Activated B cell treated with CpG ODN at 0.5 μM for 24 hours (primary cell): Measurements from ENCODE around the gene CDC42BPA. TPM values are rescaled to one million over a fixed set of nuclear protein-coding genes. Genes with fewer than 3 reads are reported as not detected.
A peak's percentile ranks its signal among the peaks of the same experiment; 100 is the strongest.

Experiments used
- ATAC-seq: fragments of 200-7000 bp; cut with Tn5 transposase; one replicate; pipeline ENCODE4 v1.10.0; 2021; ENCODE audit warnings: low read depth, mild to moderate bottlenecking, moderate library complexity
- CTCF ChIA-PET: fragments of 350-600 bp; sonication (Branson Sonifier 250); formaldehyde crosslinking; loops from one replicate; lab custom pipeline; 2021; ENCODE audit warnings: antibody characterized with exemption; lab: Charles Lee
- POLR2A ChIA-PET: fragments of 350-600 bp; sonication (Branson Sonifier 250); formaldehyde crosslinking; loops from one replicate; lab custom pipeline; 2021; ENCODE audit warnings: antibody characterized with exemption; lab: Charles Lee
- DNase-seq: peaks from one replicate; pipeline ENCODE4 v3.0.0; 2022
- H3K27ac Mint-ChIP-seq: one replicate; pipeline ENCODE4 v1.8.0; 2020; ENCODE audit warnings: mixed read lengths
- H3K27me3 Mint-ChIP-seq: one replicate; pipeline ENCODE4 v1.8.0; 2021; ENCODE audit warnings: mixed read lengths
- H3K36me3 Mint-ChIP-seq: one replicate; pipeline ENCODE4 v1.8.0; 2021; ENCODE audit warnings: low read depth, mixed read lengths
- H3K4me1 Mint-ChIP-seq: one replicate; pipeline ENCODE4 v1.8.0; 2021; ENCODE audit warnings: mixed read lengths
- H3K4me3 Mint-ChIP-seq: one replicate; pipeline ENCODE4 v1.8.0; 2020; ENCODE audit warnings: mild to moderate bottlenecking, mixed read lengths
- H3K9me3 Mint-ChIP-seq: one replicate; pipeline ENCODE4 v1.8.0; 2020; ENCODE audit warnings: mixed read lengths
- CTCF ChIP-seq: fragments of 200-600 bp; IDR thresholded peaks from one replicate; pipeline ENCODE4 v1.8.0; 2022; ENCODE audit warnings: antibody characterized with exemption, mild to moderate bottlenecking
- intact Hi-C: fragments of 100-400 bp; cut with micrococcal nuclease; formaldehyde crosslinking; loops from one replicate; pipeline ENCODE4 v1.15.1; 2024
- total RNA-seq: library from RNA; stranded (reverse); gene quantifications from 2 replicates; pipeline ENCODE4 v1.2.3, GENCODE V29; 2022

CDC42BPA gene
- total RNA-seq, 1 donor from 2014 or later: 0.29 TPM

GRCh38 chr1:226990133-226990716 is 328.1 kb downstream of the CDC42BPA start:
- Mint-ChIP-seq H3K4me3 (peak overlapping the region; percentile 1), H3K36me3 (peaks cover 25% of the 10 kb centered on the region), H3K27ac (peak overlapping the region; percentile 78), H3K9me3 (no peaks in the 10 kb centered on the region), H3K27me3 (no peaks in the 10 kb centered on the region), H3K4me1 (peaks cover 21% of the 10 kb centered on the region)
- no peak for TF ChIP-seq CTCF
- intact Hi-C loops: loop anchor here (2.0 kb wide), 1 partner anchor 49 kb away; the partner anchor contains the start of gene COQ8A
- ATAC-seq (peak; percentile 94), DNase-seq (no peak)
- CTCF ChIA-PET: no interaction called here
- POLR2A ChIA-PET: interaction anchor here (0.8 kb wide), 1 partner anchor 50 kb away, joined by 6 read pairs; the partner anchor contains the start of gene COQ8A

GRCh38 chr1:226989085-226989920 is 329.0 kb downstream of the CDC42BPA start:
- ATAC-seq (no peak), DNase-seq (no peak)
- Mint-ChIP-seq H3K4me3 (peak overlapping the region; percentile 11), H3K27me3 (no peaks in the 10 kb centered on the region), H3K27ac (peak overlapping the region; percentile 78), H3K4me1 (peaks cover 21% of the 10 kb centered on the region), H3K36me3 (peaks cover 33% of the 10 kb centered on the region), H3K9me3 (no peaks in the 10 kb centered on the region)
- POLR2A ChIA-PET: interaction anchor here (0.5 to 0.8 kb wide), 2 partner anchors 49 to 1510 kb away, joined by 5 to 6 read pairs; partner anchors contain the start of gene COQ8A
- no peak for TF ChIP-seq CTCF
- CTCF ChIA-PET: no interaction called here
- intact Hi-C loops: no loop called here

GRCh38 chr1:226988334-226988666 is 330.0 kb downstream of the CDC42BPA start:
- intact Hi-C loops: no loop called here
- POLR2A ChIA-PET: interaction anchor here (0.5 kb wide), 1 partner anchor 1509 kb away, joined by 5 read pairs; no protein-coding TSS in a partner anchor
- H3K27me3 Mint-ChIP-seq: no peaks in the 10 kb centered on the region
- ATAC-seq: no peak
- CTCF ChIA-PET: no interaction called here
- H3K4me3 Mint-ChIP-seq: no peak overlapping the region
- DNase-seq: no peak
- TF ChIP-seq CTCF: no peak
- no peak overlapping the region for H3K27ac Mint-ChIP-seq
- no peaks in the 10 kb centered on the region for H3K9me3 Mint-ChIP-seq
- peaks cover 42% of the 10 kb centered on the region for H3K36me3 Mint-ChIP-seq
- H3K4me1 Mint-ChIP-seq: peaks cover 21% of the 10 kb centered on the region

GRCh38 chr1:226987623-226988333 is 330.5 kb downstream of the CDC42BPA start:
- DNase-seq (no peak), ATAC-seq (no peak)
- Mint-ChIP-seq H3K9me3 (no peaks in the 10 kb centered on the region), H3K27ac (no peak overlapping the region), H3K36me3 (peaks cover 46% of the 10 kb centered on the region), H3K27me3 (no peaks in the 10 kb centered on the region), H3K4me1 (peaks cover 21% of the 10 kb centered on the region), H3K4me3 (no peak overlapping the region)
- ChIA-PET CTCF (no interaction called here), POLR2A (no interaction called here)
- intact Hi-C loops: no loop called here
- TF ChIP-seq CTCF: no peak

GRCh38 chr1:226987179-226987536 is 331.1 kb downstream of the CDC42BPA start:
- POLR2A ChIA-PET: no interaction called here
- CTCF ChIA-PET: no interaction called here
- no peak overlapping the region for H3K27ac Mint-ChIP-seq
- DNase-seq (no peak), ATAC-seq (no peak)
- no peak for TF ChIP-seq CTCF
- no peaks in the 10 kb centered on the region for H3K9me3 Mint-ChIP-seq
- H3K4me3 Mint-ChIP-seq: no peak overlapping the region
- H3K4me1 Mint-ChIP-seq: peaks cover 21% of the 10 kb centered on the region
- intact Hi-C loops: no loop called here
- no peaks in the 10 kb centered on the region for H3K27me3 Mint-ChIP-seq
- H3K36me3 Mint-ChIP-seq: peaks cover 52% of the 10 kb centered on the region
